Measurements from ENCODE around the gene SF3A1.

Gene SF3A1

GRCh38 chr22:30286813-30287647 lies 69.7 kb downstream of the SF3A1 start:
- no peak for DNase-seq

- DNase-seq, result no peak
Measured at GRCh38 chr22:30286331-30286730, 70.4 kb downstream of the SF3A1 start.

GRCh38 chr22:30285846-30286200 lies 70.9 kb downstream of the SF3A1 start:
- no peak for DNase-seq

- no peak for DNase-seq
Measured at GRCh38 chr22:30285176-30285845, 71.4 kb downstream of the SF3A1 start.

- DNase-seq, result no peak
Measured at GRCh38 chr22:30284666-30285065, 72.0 kb downstream of the SF3A1 start.

GRCh38 chr22:30284172-30284571 lies 72.5 kb downstream of the SF3A1 start:
- DNase-seq, result no peak

- no peak for DNase-seq
Measured at GRCh38 chr22:30283342-30283741, 73.4 kb downstream of the SF3A1 start.

- DNase-seq, result no peak
Measured at GRCh38 chr22:30282616-30283046, 74.1 kb downstream of the SF3A1 start.
